ENCODE data around the gene CEMIP2.

DNA sequence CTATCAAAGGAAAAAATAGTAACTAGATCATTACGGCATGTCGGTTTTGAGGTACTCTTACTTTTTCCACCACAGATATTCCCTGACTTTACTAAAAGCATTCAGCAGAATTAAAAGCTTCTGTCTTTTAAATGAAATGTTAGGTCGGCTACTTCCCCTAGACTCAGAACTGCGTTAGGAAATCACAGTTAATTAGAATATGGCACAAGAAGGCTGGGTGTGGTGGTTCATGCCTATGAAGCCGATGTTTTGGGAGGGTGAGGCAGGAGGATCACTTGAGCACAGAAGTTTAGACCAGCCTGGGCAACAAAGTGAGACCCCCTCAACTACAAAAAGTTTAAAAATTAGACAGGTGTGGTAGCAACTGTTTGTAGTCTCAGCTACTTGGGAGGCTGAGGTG, 24.4 kb downstream of the CEMIP2 start:
- TF ChIP-seq POLR2A (IDR thresholded peaks at IDR 0.05; ENCODE audit: low read length) = no peak
- no peak for TF ChIP-seq GATA1 (IDR thresholded peaks at IDR 0.05; ENCODE audit: low read depth, low read length)

All from erythroblast (primary cell).